Measurements from ENCODE around the gene NT5DC4. TPM values are rescaled to one million over a fixed set of nuclear protein-coding genes. Genes with fewer than 3 reads are reported as not detected.

NT5DC4 gene
- total and polyA plus RNA-seq, 2 experiments from 2014 or later = 0.79 to 2.7 TPM

GRCh38 chr2:112764071-112765044, 43.5 kb downstream of the NT5DC4 start, which contains the start of gene CKAP2L:
TSS of gene CKAP2L (minus strand) at chr2:112764609. CDS start at chr2:112764598, 11 bp downstream.
- Histone ChIP-seq H3K27me3 (no peaks in the 10 kb centered on the region), H3K79me2 (peaks cover 17% of the 10 kb centered on the region), H3K9me2 (replicated peaks; ENCODE audit: insufficient read depth) (no peaks in the 10 kb centered on the region), H3K9me3 (ENCODE audit: low read depth) (no peaks in the 10 kb centered on the region), H3K36me3 (replicated peaks; ENCODE audit: insufficient read depth, low read depth) (no peaks in the 10 kb centered on the region), H2AFZ (peak within 1 kb of the TSS; percentile 62), H3K27ac (peak within 1 kb of the TSS; percentile 22), H3K4me3 (peak within 1 kb of the TSS; percentile 71), H3K4me2 (peak within 1 kb of the TSS; percentile 90), H4K20me1 (ENCODE audit: insufficient read depth, poor library complexity, severe bottlenecking) (no peaks in the 10 kb centered on the region), H3K4me1 (ENCODE audit: insufficient read depth) (no peaks in the 10 kb centered on the region)
- DNase-seq (ENCODE audit: low spot score) = peak; percentile 98
- TF ChIP-seq EZH2phosphoT487 (IDR thresholded peaks at IDR 0.05; ENCODE audit: low read depth, severe bottlenecking, unreplicated experiment) (no peak), CTCF (IDR thresholded peaks at IDR 0.05; ENCODE audit: poor library complexity) (no peak), EZH2 (IDR thresholded peaks at IDR 0.05; ENCODE audit: borderline replicate concordance) (no peak)
- under 1% methylated on average over 79 of the region's 79 CpGs for WGBS (ENCODE audit: low lambda C conversion rate, missing lambda C conversion rate)

- Histone ChIP-seq H3K4me1 (ENCODE audit: insufficient read depth) (no peaks in the 10 kb centered on the region), H3K27ac (peak overlapping the region; percentile 11), H3K36me3 (replicated peaks; ENCODE audit: insufficient read depth, low read depth) (no peaks in the 10 kb centered on the region), H3K79me2 (peaks cover 14% of the 10 kb centered on the region), H2AFZ (peak overlapping the region; percentile 58), H3K27me3 (no peaks in the 10 kb centered on the region), H3K4me3 (no peak overlapping the region), H3K9me3 (ENCODE audit: low read depth) (no peaks in the 10 kb centered on the region), H3K4me2 (peak overlapping the region; percentile 70), H4K20me1 (ENCODE audit: insufficient read depth, poor library complexity, severe bottlenecking) (no peaks in the 10 kb centered on the region), H3K9me2 (replicated peaks; ENCODE audit: insufficient read depth) (no peaks in the 10 kb centered on the region)
- no peak for DNase-seq (ENCODE audit: low spot score)
- 63% methylated on average over 4 of the region's 4 CpGs for WGBS (ENCODE audit: low lambda C conversion rate, missing lambda C conversion rate)
- TF ChIP-seq EZH2phosphoT487 (IDR thresholded peaks at IDR 0.05; ENCODE audit: low read depth, severe bottlenecking, unreplicated experiment) (no peak), EZH2 (IDR thresholded peaks at IDR 0.05; ENCODE audit: borderline replicate concordance) (no peak), CTCF (IDR thresholded peaks at IDR 0.05; ENCODE audit: poor library complexity) (no peak)
These were observed 44.4 kb downstream of the NT5DC4 start for GRCh38 chr2:112765251-112765650.

- TF ChIP-seq EZH2 (IDR thresholded peaks at IDR 0.05; ENCODE audit: borderline replicate concordance) (no peak), CTCF (IDR thresholded peaks at IDR 0.05; ENCODE audit: poor library complexity) (no peak), EZH2phosphoT487 (IDR thresholded peaks at IDR 0.05; ENCODE audit: low read depth, severe bottlenecking, unreplicated experiment) (no peak)
- no peaks in the 10 kb centered on the region for H3K9me2 ChIP-seq (replicated peaks; ENCODE audit: insufficient read depth)
- H3K9me3 ChIP-seq (ENCODE audit: low read depth) = no peaks in the 10 kb centered on the region
- H3K36me3 ChIP-seq (replicated peaks; ENCODE audit: insufficient read depth, low read depth) = no peaks in the 10 kb centered on the region
- H4K20me1 ChIP-seq (ENCODE audit: insufficient read depth, poor library complexity, severe bottlenecking) = no peaks in the 10 kb centered on the region
- no peak overlapping the region for H3K4me2 ChIP-seq
- no peak overlapping the region for H3K27ac ChIP-seq
- H2AFZ ChIP-seq = no peak overlapping the region
- H3K4me1 ChIP-seq (ENCODE audit: insufficient read depth) = no peaks in the 10 kb centered on the region
- H3K27me3 ChIP-seq = no peaks in the 10 kb centered on the region
- DNase-seq (ENCODE audit: low spot score) = no peak
- no peak overlapping the region for H3K4me3 ChIP-seq
- H3K79me2 ChIP-seq = peaks cover 10% of the 10 kb centered on the region
- WGBS (ENCODE audit: low lambda C conversion rate, missing lambda C conversion rate) = 92% methylated on average over 6 of the region's 6 CpGs
These were observed 47.0 kb downstream of the NT5DC4 start for GRCh38 chr2:112767693-112768330.
